Endothelial cell of umbilical vein (primary cell): ENCODE results near the gene ACYP2. TPM values are rescaled to one million over a fixed set of nuclear protein-coding genes. Genes with fewer than 3 reads are reported as not detected.

Experiments
- BruUV-seq: library from RNA; stranded (reverse); fragments of 400-500 nt; replicated peaks from 2 replicates; lab custom pipeline; 2021; lab: Mats Ljungman, UMichigan
- CTCF ChIA-PET: fragments of 300-600, 350-600 bp; sonication (Branson Sonifier 250); formaldehyde crosslinking; loops from one replicate; lab custom pipeline; 2021; ENCODE audit warnings: antibody characterized with exemption, inconsistent platforms; lab: Charles Lee
- POLR2A ChIA-PET: fragments of 300-600, 350-600 bp; sonication (Branson Sonifier 250); formaldehyde crosslinking; loops from one replicate; lab custom pipeline; 2021; ENCODE audit warnings: antibody characterized with exemption, inconsistent platforms; lab: Charles Lee
- DNase-seq: peaks from one replicate; pipeline ENCODE4 v3.0.0-alpha.2; 2011; ENCODE audit warnings: low read depth, low spot score
- FAIRE-seq: peaks from 2 replicates; lab custom pipeline; 2011; peaks lifted over from hg19 to GRCh38; lab: Jason Lieb, UNC
- H2AFZ ChIP-seq: 2 replicates; pipeline ENCODE4 v1.6.0; 2012; ENCODE audit warnings: low read depth, low read length, control low read depth, inconsistent platforms
- H3K27ac ChIP-seq: 2 replicates; pipeline ENCODE4 v1.5.1; 2011; ENCODE audit warnings: low read depth, mild to moderate bottlenecking, control low read depth, low read length, moderate library complexity; ENCODE audit not compliant: insufficient read depth
- H3K27me3 ChIP-seq, 2 experiments: 2 replicates each; pipeline versions ENCODE4 v1.6.0 to v1.6.1; 2011; ENCODE audit warnings: low read length in 2 of 2, mixed read lengths in 1 of 2; ENCODE audit not compliant: control insufficient read depth in 2 of 2, insufficient read depth in 2 of 2
- H3K36me3 ChIP-seq, 2 experiments: 2 replicates in 1 of 2; 3 replicates in 1 of 2; pipeline ENCODE4 v1.5.1; 2011; ENCODE audit warnings: low read length in 2 of 2, mild to moderate bottlenecking in 1 of 2, moderate library complexity in 1 of 2; ENCODE audit not compliant: control insufficient read depth in 2 of 2, insufficient read depth in 2 of 2; ENCODE audit errors: extremely low read depth in 1 of 2
- H3K4me1 ChIP-seq: 3 replicates; pipeline ENCODE4 v1.5.1; 2011; ENCODE audit warnings: mild to moderate bottlenecking, low read length; ENCODE audit not compliant: control insufficient read depth, insufficient read depth; ENCODE audit errors: extremely low read depth
- H3K4me2 ChIP-seq: 2 replicates; pipeline ENCODE4 v1.6.1; 2011; ENCODE audit warnings: low read length, control low read depth, mixed read lengths; ENCODE audit not compliant: insufficient read depth
- H3K4me3 ChIP-seq, 3 experiments: fragments of 200-600 bp in 1 of 3; sonication (generic), shearing (Covaris generic) in 1 of 3; replicated peaks in 1 of 3; 2 replicates each; pipeline ENCODE4 v1.5.1; 2011 to 2016; ENCODE audit warnings: control low read depth in 3 of 3, low read length in 3 of 3, mild to moderate bottlenecking in 2 of 3, inconsistent platforms in 1 of 3, low read depth in 1 of 3, moderate library complexity in 1 of 3; ENCODE audit not compliant: insufficient read depth in 1 of 3
- H3K79me2 ChIP-seq: 2 replicates; pipeline ENCODE4 v1.6.0; 2012; ENCODE audit warnings: low read length, inconsistent platforms; ENCODE audit not compliant: control insufficient read depth, insufficient read depth
- H3K9ac ChIP-seq: replicated peaks from 2 replicates; pipeline ENCODE3; 2011; ENCODE audit warnings: low read length, control low read depth; ENCODE audit not compliant: insufficient read depth; ENCODE audit errors: extremely low read depth
- H3K9me1 ChIP-seq: replicated peaks from 3 replicates; pipeline ENCODE4 v1.6.0; 2011; ENCODE audit warnings: mild to moderate bottlenecking, low read length; ENCODE audit not compliant: control insufficient read depth, insufficient read depth; ENCODE audit errors: extremely low read depth
- H3K9me3 ChIP-seq: replicated peaks from 2 replicates; pipeline ENCODE4 v1.5.1; 2012; ENCODE audit warnings: low read length, inconsistent platforms; ENCODE audit not compliant: control insufficient read depth, insufficient read depth
- H4K20me1 ChIP-seq: replicated peaks from 2 replicates; pipeline ENCODE3; 2011; ENCODE audit warnings: mild to moderate bottlenecking, low read length; ENCODE audit not compliant: control insufficient read depth, insufficient read depth; ENCODE audit errors: extremely low read depth
- EZH2 ChIP-seq: IDR thresholded peaks from 2 replicates; pipeline ENCODE4 v1.6.1; 2012; ENCODE audit warnings: borderline replicate concordance, low read depth, mild to moderate bottlenecking, moderate library complexity, low read length, inconsistent platforms; ENCODE audit not compliant: severe bottlenecking
- FOS ChIP-seq: IDR thresholded peaks from 2 replicates; pipeline ENCODE4 v1.6.1; 2011; ENCODE audit warnings: mild to moderate bottlenecking, low read length, moderate library complexity, borderline replicate concordance; ENCODE audit not compliant: insufficient read depth
- GATA2 ChIP-seq: IDR thresholded peaks from 2 replicates; pipeline ENCODE4 v1.7.0; 2011; ENCODE audit warnings: low read depth, mild to moderate bottlenecking, moderate library complexity, mixed read lengths, low read length; ENCODE audit not compliant: insufficient read length, insufficient read depth
- JUN ChIP-seq: IDR thresholded peaks from 2 replicates; pipeline ENCODE4 v1.6.1; 2011; ENCODE audit warnings: borderline replicate concordance, low read depth; ENCODE audit not compliant: insufficient read length, insufficient read depth
- POLR2A ChIP-seq: IDR thresholded peaks from 2 replicates; pipeline ENCODE4 v1.6.1; 2012; ENCODE audit warnings: low read depth, mild to moderate bottlenecking, control low read depth, low read length
- POLR2AphosphoS5 ChIP-seq: IDR thresholded peaks from 2 replicates; pipeline ENCODE4 v1.6.1; 2012; ENCODE audit warnings: low read depth, mild to moderate bottlenecking, control low read depth, low read length, moderate library complexity; ENCODE audit not compliant: insufficient read depth
- dilution Hi-C: fragments of 300-500 bp; cut with MboI; formaldehyde crosslinking; loops from one replicate; pipeline ENCODE4 v1.15.0; 2019; ENCODE audit warnings: low sequenced_read_pairs; ENCODE audit not compliant: extremely low pct_ligation_motif_present
- intact Hi-C: fragments of 100-400 bp; cut with micrococcal nuclease; formaldehyde crosslinking; loops from one replicate; pipeline ENCODE4 v1.10.0; 2022
- polyA plus RNA-seq, 4 experiments: library from polyadenylated mRNA; depleted of rRNA in 3 of 4; stranded (reverse) in 3 of 4; unstranded in 1 of 4; fragments of >200 nt; gene quantifications; 2 replicates each; pipeline versions ENCODE4 v1.2.1 to v1.2.3, GENCODE V29; 2011 to 2012; ENCODE audit warnings: missing spikeins in 1 of 4
- total RNA-seq: library from RNA; stranded (reverse); gene quantifications from 2 replicates; pipeline ENCODE4 v1.2.3, GENCODE V29; 2021
- TF ChIP-seq, protein P1 (sequence below), 2 donors: IDR thresholded peaks; 1 replicate in 1 of 2; 2 replicates in 1 of 2; pipeline ENCODE4 v1.5.1; 2011; ENCODE audit warnings: low read length in 2 of 2, mild to moderate bottlenecking in 2 of 2, moderate library complexity in 2 of 2, control low read depth in 1 of 2, inconsistent platforms in 1 of 2, low read depth in 1 of 2; ENCODE audit not compliant: insufficient read depth in 1 of 2; ENCODE audit errors: extremely low read depth in 1 of 2

ACYP2 gene
- total and polyA plus RNA-seq, 2 donors (not counting 3 experiments of a cell fraction or from before 2014, with no cell fraction given), result 3.9 to 7.9 TPM

- no peaks in the 10 kb centered on the region for H3K36me3 ChIP-seq
- H3K27me3 ChIP-seq, result no peaks in the 10 kb centered on the region
- H2AFZ ChIP-seq, result no peak overlapping the region
- no peak overlapping the region for H3K9ac ChIP-seq
- no peak overlapping the region for H3K27ac ChIP-seq
- H3K9me1 ChIP-seq, result no peaks in the 10 kb centered on the region
- DNase-seq, result no peak
- H4K20me1 ChIP-seq, result no peaks in the 10 kb centered on the region
- POLR2A ChIA-PET, result no interaction called here
- CTCF ChIA-PET, result no interaction called here
- H3K79me2 ChIP-seq, result no peaks in the 10 kb centered on the region
- no TSS peak for BruUV-seq
- TF ChIP-seq JUN (no peak), GATA2 (no peak), FOS (no peak), POLR2A (no peak), EZH2 (no peak)
- TF ChIP-seq, protein P1, sequence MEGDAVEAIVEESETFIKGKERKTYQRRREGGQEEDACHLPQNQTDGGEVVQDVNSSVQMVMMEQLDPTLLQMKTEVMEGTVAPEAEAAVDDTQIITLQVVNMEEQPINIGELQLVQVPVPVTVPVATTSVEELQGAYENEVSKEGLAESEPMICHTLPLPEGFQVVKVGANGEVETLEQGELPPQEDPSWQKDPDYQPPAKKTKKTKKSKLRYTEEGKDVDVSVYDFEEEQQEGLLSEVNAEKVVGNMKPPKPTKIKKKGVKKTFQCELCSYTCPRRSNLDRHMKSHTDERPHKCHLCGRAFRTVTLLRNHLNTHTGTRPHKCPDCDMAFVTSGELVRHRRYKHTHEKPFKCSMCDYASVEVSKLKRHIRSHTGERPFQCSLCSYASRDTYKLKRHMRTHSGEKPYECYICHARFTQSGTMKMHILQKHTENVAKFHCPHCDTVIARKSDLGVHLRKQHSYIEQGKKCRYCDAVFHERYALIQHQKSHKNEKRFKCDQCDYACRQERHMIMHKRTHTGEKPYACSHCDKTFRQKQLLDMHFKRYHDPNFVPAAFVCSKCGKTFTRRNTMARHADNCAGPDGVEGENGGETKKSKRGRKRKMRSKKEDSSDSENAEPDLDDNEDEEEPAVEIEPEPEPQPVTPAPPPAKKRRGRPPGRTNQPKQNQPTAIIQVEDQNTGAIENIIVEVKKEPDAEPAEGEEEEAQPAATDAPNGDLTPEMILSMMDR (IDR thresholded peaks at IDR 0.05; ENCODE audit: extremely low read depth in 1 of 2, insufficient read depth in 1 of 2, low read depth in 1 of 2, low read length in 2 of 2), result no peak
- no peak overlapping the region for H3K4me3 ChIP-seq
- dilution Hi-C loops, result no loop called here
- H3K4me2 ChIP-seq, result no peak overlapping the region
- no peak for FAIRE-seq
- H3K9me3 ChIP-seq, result no peaks in the 10 kb centered on the region
- intact Hi-C loops, result no loop called here
- no peaks in the 10 kb centered on the region for H3K4me1 ChIP-seq
These were observed 172.1 kb downstream of the ACYP2 start for GRCh38 chr2:54287532-54287931.

GRCh38 chr2:54289917-54290316 is 174.5 kb downstream of the ACYP2 start:
- Histone ChIP-seq H3K4me3 (no peak overlapping the region), H3K9ac (no peak overlapping the region), H3K4me2 (no peak overlapping the region), H4K20me1 (no peaks in the 10 kb centered on the region), H3K79me2 (no peaks in the 10 kb centered on the region), H3K9me1 (no peaks in the 10 kb centered on the region), H3K4me1 (no peaks in the 10 kb centered on the region), H3K27me3 (peaks cover 0 to 1% of the 10 kb centered on the region in 2 experiments), H3K27ac (no peak overlapping the region), H3K9me3 (no peaks in the 10 kb centered on the region), H3K36me3 (no peaks in the 10 kb centered on the region), H2AFZ (no peak overlapping the region)
- FAIRE-seq, result no peak
- DNase-seq, result no peak
- TF ChIP-seq FOS (no peak), POLR2AphosphoS5 (no peak), JUN (no peak), POLR2A (no peak)
- POLR2A ChIA-PET, result no interaction called here
- dilution Hi-C loops, result no loop called here
- CTCF ChIA-PET, result no interaction called here
- no TSS peak for BruUV-seq
- intact Hi-C loops, result no loop called here
